MM.1S (cell line): ENCODE results near the gene TSC2.

Experiments
- DNase-seq: peaks from one replicate; pipeline ENCODE4 v3.0.0-alpha.2; 2015
- H2AFZ ChIP-seq: fragments of 300-600 bp; sonication (generic); 2 replicates; pipeline ENCODE4 v1.6.0; 2016; ENCODE audit warnings: antibody characterized with exemption, low read length
- H3F3A ChIP-seq: fragments of 300-600 bp; sonication (generic); 2 replicates; pipeline ENCODE4 v1.6.1; 2016; ENCODE audit warnings: mild to moderate bottlenecking, antibody characterized with exemption, low read length, moderate library complexity, mixed read lengths; ENCODE audit not compliant: insufficient read depth
- H3K27ac ChIP-seq: fragments of 300-600 bp; sonication (generic); 2 replicates; pipeline ENCODE4 v1.5.1; 2016; ENCODE audit warnings: mild to moderate bottlenecking, low read length
- H3K27me3 ChIP-seq: fragments of 300-600 bp; sonication (generic); replicated peaks from 2 replicates; pipeline ENCODE4 v1.6.0; 2016; ENCODE audit warnings: low read length; ENCODE audit not compliant: insufficient read depth
- H3K36me3 ChIP-seq: fragments of 300-600 bp; sonication (generic); replicated peaks from 2 replicates; pipeline ENCODE4 v1.6.1; 2016; ENCODE audit warnings: mild to moderate bottlenecking, low read length, mixed read lengths; ENCODE audit not compliant: insufficient read depth
- H3K4me1 ChIP-seq: fragments of 300-600 bp; sonication (generic); 2 replicates; pipeline ENCODE4 v1.6.1; 2016; ENCODE audit warnings: low read length, mixed read lengths
- H3K4me2 ChIP-seq: fragments of 300-600 bp; sonication (generic); 2 replicates; pipeline ENCODE4 v1.6.0; 2016; ENCODE audit warnings: low read depth, low read length
- H3K4me3 ChIP-seq: fragments of 300-600 bp; sonication (generic); 2 replicates; pipeline ENCODE4 v1.5.1; 2016; ENCODE audit warnings: low read length, mixed read lengths
- H3K79me2 ChIP-seq: fragments of 300-600 bp; sonication (generic); 2 replicates; pipeline ENCODE4 v1.6.1; 2016; ENCODE audit warnings: mixed run types, low read length, mixed read lengths
- H3K9ac ChIP-seq: fragments of 300-600 bp; sonication (generic); 2 replicates; pipeline ENCODE4 v1.6.1; 2016; ENCODE audit warnings: low read length, mixed read lengths
- H3K9me2 ChIP-seq: fragments of 300-600 bp; sonication (generic); replicated peaks from 2 replicates; pipeline ENCODE4 v1.6.1; 2016; ENCODE audit warnings: mild to moderate bottlenecking, low read length, mixed read lengths; ENCODE audit not compliant: insufficient read depth
- H3K9me3 ChIP-seq: fragments of 300-600 bp; sonication (generic); replicated peaks from 2 replicates; pipeline ENCODE4 v1.6.1; 2016; ENCODE audit warnings: mild to moderate bottlenecking, low read length, mixed read lengths; ENCODE audit not compliant: insufficient read depth
- H4K20me1 ChIP-seq: fragments of 300-600 bp; sonication (generic); 2 replicates; pipeline ENCODE4 v1.6.1; 2016; ENCODE audit warnings: mild to moderate bottlenecking, low read length, moderate library complexity, mixed read lengths; ENCODE audit not compliant: insufficient read depth
- CTCF ChIP-seq: fragments of 300-600 bp; sonication (generic); IDR thresholded peaks from 2 replicates; pipeline ENCODE4 v1.5.1; 2016; ENCODE audit warnings: antibody characterized with exemption, low read length, mixed read lengths
- EZH2 ChIP-seq: fragments of 300-600 bp; sonication (generic); optimal IDR thresholded peaks from 2 replicates; pipeline ENCODE3; 2017; ENCODE audit warnings: low read depth, mild to moderate bottlenecking, antibody characterized with exemption, low read length, mixed read lengths
- EZH2phosphoT487 ChIP-seq: fragments of 300-600 bp; sonication (generic); IDR thresholded peaks from 2 replicates; pipeline ENCODE4 v1.6.1; 2018; ENCODE audit warnings: antibody characterized with exemption, low read length

TSC2 gene

GRCh38 chr16:2062801-2063200 lies 15.0 kb downstream of the TSC2 start:
- Histone ChIP-seq H3K9ac (no peak overlapping the region), H3K4me1 (no peaks in the 10 kb centered on the region), H4K20me1 (no peaks in the 10 kb centered on the region), H3K79me2 (no peaks in the 10 kb centered on the region), H3F3A (no peaks in the 10 kb centered on the region), H2AFZ (no peak overlapping the region), H3K4me3 (no peak overlapping the region), H3K9me3 (no peaks in the 10 kb centered on the region), H3K36me3 (no peaks in the 10 kb centered on the region), H3K27ac (no peak overlapping the region), H3K27me3 (no peaks in the 10 kb centered on the region), H3K4me2 (no peak overlapping the region), H3K9me2 (no peaks in the 10 kb centered on the region)
- no peak for DNase-seq
- no peak for TF ChIP-seq EZH2

GRCh38 chr16:2063861-2064260 lies 16.1 kb downstream of the TSC2 start:
- Histone ChIP-seq H3K79me2 (no peaks in the 10 kb centered on the region), H3K27ac (no peak overlapping the region), H3K4me1 (no peaks in the 10 kb centered on the region), H3K9me3 (no peaks in the 10 kb centered on the region), H2AFZ (no peak overlapping the region), H3K27me3 (no peaks in the 10 kb centered on the region), H3K4me3 (no peak overlapping the region), H4K20me1 (no peaks in the 10 kb centered on the region), H3K9ac (no peak overlapping the region), H3K9me2 (no peaks in the 10 kb centered on the region), H3K36me3 (no peaks in the 10 kb centered on the region), H3F3A (no peaks in the 10 kb centered on the region), H3K4me2 (no peak overlapping the region)
- TF ChIP-seq CTCF = no peak
- TF ChIP-seq EZH2 = no peak
- TF ChIP-seq EZH2phosphoT487 = no peak
- no peak for DNase-seq

GRCh38 chr16:2064368-2064945 lies 16.7 kb downstream of the TSC2 start:
- Histone ChIP-seq H2AFZ (no peak overlapping the region), H3K27me3 (no peaks in the 10 kb centered on the region), H3K4me1 (no peaks in the 10 kb centered on the region), H4K20me1 (no peaks in the 10 kb centered on the region), H3K27ac (no peak overlapping the region), H3K36me3 (no peaks in the 10 kb centered on the region), H3K9me2 (no peaks in the 10 kb centered on the region), H3K4me2 (no peak overlapping the region), H3K4me3 (no peak overlapping the region), H3F3A (no peaks in the 10 kb centered on the region), H3K9me3 (no peaks in the 10 kb centered on the region), H3K9ac (no peak overlapping the region), H3K79me2 (no peaks in the 10 kb centered on the region)
- TF ChIP-seq CTCF (no peak), EZH2 (no peak), EZH2phosphoT487 (no peak)
- DNase-seq = no peak

- no peak overlapping the region for H3K4me3 ChIP-seq
- no peak overlapping the region for H3K9ac ChIP-seq
- no peaks in the 10 kb centered on the region for H3K27me3 ChIP-seq
- H3K79me2 ChIP-seq = no peaks in the 10 kb centered on the region
- no peak for DNase-seq
- H3K27ac ChIP-seq = no peak overlapping the region
- H4K20me1 ChIP-seq = no peaks in the 10 kb centered on the region
- TF ChIP-seq EZH2 = no peak
- H3K36me3 ChIP-seq = no peaks in the 10 kb centered on the region
- no peaks in the 10 kb centered on the region for H3F3A ChIP-seq
- H3K4me2 ChIP-seq = no peak overlapping the region
- no peaks in the 10 kb centered on the region for H3K9me2 ChIP-seq
- H3K9me3 ChIP-seq = no peaks in the 10 kb centered on the region
- no peaks in the 10 kb centered on the region for H3K4me1 ChIP-seq
- no peak overlapping the region for H2AFZ ChIP-seq
Measured at GRCh38 chr16:2066139-2066538, 18.4 kb downstream of the TSC2 start.
